HG03565 (cell line): Measurements from ENCODE around the gene PPP1R11.
"Not testable (repeated sequence)": the region's sequence is repeated elsewhere in the genome, so short reads cannot be mapped to it uniquely, and the experiment has no call there.

Experiments
- ATAC-seq: cut with Tn5 transposase; IDR thresholded peaks from one replicate; pipeline ENCODE4 v1.9.1; 2021; ENCODE audit warnings: mild to moderate bottlenecking, moderate library complexity; ENCODE audit not compliant: unreplicated experiment

PPP1R11 gene, protein sequence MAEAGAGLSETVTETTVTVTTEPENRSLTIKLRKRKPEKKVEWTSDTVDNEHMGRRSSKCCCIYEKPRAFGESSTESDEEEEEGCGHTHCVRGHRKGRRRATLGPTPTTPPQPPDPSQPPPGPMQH

GRCh38 chr6:30066577-30067459 lies at the start of gene PPP1R11:
TSS of gene PPP1R11 (plus strand) at chr6:30067198. CDS start at chr6:30067411, 213 bp downstream.
- peak; percentile 85 for ATAC-seq

GRCh38 chr6:30019819-30020218 lies 47.2 kb upstream of the PPP1R11 start:
- no peak for ATAC-seq

- ATAC-seq: no peak
These were observed 46.4 kb upstream of the PPP1R11 start for GRCh38 chr6:30020626-30021025.

- ATAC-seq: no peak
These were observed 44.8 kb upstream of the PPP1R11 start for GRCh38 chr6:30022189-30022588.

GRCh38 chr6:30022712-30023111 lies 44.3 kb upstream of the PPP1R11 start:
- ATAC-seq: not testable (repeated sequence)

DNA sequence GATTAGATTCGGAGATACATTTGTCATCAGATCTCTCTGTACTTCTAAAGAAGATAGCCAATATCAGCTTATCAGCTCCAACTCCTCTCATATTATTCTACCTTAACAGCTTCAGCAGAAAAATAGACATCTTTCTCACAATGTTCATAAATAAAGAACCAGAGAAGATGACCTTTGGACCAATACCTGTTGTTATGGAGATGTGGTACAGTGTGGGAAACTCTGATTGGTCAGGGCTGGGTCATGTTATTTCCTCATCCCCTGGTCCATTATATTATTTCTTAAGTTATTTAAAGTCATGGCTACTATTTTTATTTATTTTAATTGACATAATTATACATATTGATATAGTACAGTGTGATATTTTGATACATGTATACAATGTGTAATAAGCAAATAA lies 41.8 kb upstream of the PPP1R11 start:
- no peak for ATAC-seq

DNA sequence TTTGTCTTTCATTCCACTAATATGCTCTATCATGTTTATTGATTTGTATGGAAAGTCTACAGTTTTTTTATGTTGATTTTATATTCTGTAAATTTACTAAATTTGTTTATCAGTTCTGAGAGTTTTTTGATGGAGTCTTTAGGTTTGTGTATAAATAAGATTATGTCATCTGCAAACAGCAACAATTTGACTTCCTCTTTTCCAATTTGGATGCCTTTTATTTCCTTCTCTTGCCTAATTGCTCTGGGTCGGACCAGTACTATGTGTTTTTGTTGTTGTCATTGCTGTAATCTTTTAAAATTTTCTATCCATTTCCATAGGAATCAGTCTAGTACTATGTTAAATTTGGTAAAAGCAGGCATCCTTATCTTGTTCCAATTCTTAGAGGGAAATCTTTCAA lies 37.4 kb upstream of the PPP1R11 start:
- ATAC-seq: no peak

GRCh38 chr6:30031381-30031780 lies 35.6 kb upstream of the PPP1R11 start:
- ATAC-seq: no peak

DNA sequence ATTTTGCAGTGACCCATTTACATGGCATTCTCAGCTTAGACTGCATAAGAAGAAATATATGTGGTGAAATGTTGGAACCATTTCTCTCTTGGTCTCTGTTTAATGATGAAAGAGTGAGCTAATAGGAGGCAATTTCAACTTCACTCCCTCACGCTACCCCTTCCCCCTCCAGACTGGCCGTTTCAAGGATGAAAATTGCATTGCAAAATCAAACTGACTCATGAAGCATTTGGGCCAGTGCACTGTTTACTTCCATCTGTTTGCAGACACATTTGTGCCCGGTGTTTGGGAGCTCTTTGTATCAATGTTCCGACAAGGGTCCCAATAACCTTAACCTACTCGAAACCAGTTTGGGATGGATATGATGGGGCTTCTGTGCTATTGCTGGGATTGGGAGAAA lies 33.6 kb upstream of the PPP1R11 start:
- ATAC-seq: not testable (repeated sequence)

DNA sequence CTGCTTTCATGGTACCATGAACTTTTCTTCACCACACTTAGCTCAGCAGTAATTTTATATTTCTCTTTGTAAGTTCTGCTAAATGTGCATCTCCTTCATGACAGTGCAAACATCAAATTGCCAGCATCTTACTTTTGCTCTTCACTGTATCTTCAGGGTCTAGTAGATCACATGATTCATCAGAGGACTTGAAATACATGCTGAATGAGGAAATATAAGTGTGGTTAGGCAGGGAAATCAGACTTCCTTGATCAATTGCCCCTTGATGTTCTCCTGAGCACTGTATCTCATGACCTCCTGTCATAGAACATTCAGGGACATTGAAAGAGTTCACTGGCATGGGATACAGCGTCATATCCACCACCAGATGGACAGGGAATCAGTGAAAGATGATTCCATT lies 31.2 kb upstream of the PPP1R11 start:
- no peak for ATAC-seq

DNA sequence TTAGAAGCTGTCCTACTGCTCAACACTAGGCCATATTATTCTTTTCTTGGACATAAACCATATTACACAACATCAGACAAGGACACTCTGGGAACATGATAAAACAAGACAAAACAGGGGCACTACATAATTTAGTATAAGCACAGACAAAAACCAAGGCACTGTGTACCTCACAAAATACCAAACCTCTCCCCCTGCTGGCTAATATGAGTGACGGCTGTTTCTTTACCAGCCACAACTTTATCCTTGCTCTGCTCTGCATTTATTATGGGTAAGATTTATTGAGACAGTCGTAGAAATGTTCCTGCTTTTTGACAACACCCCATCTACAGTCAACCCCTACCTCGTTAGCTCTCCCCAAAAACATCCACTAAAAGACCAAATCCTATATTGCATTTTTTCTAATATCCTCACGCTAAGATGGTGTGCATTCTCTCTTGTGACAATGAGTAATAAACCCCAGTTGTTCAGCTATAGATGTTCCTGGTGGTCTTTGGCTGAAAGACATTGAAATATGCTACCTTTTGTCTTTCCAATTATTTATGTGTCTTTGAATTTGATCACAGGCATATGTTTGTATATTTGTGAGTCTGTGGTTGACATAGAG lies 29.7 kb upstream of the PPP1R11 start:
- no peak for ATAC-seq

DNA sequence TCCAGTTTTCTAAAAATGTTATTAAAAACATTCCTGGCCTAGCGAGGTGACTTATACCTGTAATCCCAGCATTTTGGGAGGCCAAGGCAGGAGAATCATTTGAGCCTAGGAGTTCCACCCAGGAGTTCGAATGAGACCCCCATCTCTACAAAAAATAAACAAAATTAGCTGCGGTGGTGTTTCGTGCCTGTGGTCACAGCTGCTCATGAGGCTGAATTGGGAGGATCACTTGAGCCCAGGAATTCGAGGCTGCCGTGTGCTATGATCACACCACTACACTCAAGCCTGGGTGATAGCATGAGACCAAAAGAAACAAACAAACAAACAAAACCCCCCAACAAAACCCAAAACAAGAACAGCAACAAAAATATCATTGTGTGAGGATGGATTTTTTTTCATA lies 25.8 kb upstream of the PPP1R11 start:
- ATAC-seq: no peak

DNA sequence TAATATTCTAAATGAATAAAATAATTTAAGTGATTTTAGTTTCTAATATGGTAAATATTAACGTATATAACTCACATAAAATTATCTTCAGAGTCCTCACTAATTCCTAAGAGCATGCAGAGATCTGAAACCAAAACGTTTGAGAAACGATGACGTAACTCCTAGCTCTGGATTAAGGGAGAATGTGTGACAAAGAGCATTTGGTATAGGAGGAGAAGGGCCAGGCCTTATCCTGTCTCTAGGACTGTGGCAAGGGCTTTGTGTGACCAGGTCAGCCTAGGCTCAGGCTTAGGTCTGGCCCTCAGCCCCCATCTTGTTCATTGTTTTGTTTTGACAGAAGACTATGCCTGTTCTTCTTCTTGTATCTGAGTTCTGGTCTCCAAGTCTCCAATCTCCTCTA lies 25.2 kb upstream of the PPP1R11 start:
- ATAC-seq: no peak

- no peak for ATAC-seq
These were observed 24.5 kb upstream of the PPP1R11 start for GRCh38 chr6:30042476-30042875.

- no peak for ATAC-seq
These were observed 24.1 kb upstream of the PPP1R11 start for GRCh38 chr6:30042914-30043313.

DNA sequence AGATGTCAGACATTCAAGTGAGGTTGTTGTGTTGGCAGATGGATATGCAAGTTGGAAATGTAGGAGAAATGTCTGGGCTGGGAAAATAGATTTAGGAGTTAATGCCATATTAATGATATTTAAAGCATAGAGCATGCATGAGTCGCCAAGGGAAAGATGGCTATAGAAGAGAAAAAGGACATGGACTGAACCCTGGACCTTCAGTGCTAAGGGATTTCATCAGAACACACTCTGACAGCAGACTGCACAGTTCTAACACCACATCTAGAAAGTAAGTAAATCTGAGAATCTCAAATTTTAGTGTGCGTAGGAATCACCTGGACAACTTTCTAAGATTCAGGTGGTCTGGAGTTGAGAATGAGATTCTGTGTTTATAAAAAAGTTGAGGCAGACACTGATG lies 23.3 kb upstream of the PPP1R11 start:
- no peak for ATAC-seq

DNA sequence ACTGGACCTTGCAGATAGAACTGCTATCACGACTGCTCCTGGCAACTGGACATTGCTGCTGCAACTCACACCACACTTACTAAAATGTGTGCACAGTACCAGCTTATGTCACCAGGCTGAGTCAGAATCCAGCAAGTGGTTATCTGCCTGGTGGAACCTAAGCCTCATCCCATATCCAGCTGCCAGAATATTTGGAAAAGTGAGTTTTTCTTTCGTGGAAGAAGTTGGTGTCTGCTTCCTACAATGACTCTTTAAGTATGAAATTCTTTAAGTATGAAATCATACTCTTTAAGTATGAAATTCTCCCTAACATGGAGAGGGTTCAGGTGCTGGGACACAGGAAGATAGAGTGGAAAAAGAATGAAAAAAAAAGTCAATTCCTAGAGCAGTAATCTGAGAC lies 22.4 kb upstream of the PPP1R11 start:
- no peak for ATAC-seq

GRCh38 chr6:30047220-30047619 lies 19.8 kb upstream of the PPP1R11 start:
- no peak for ATAC-seq

- ATAC-seq: no peak
These were observed 13.3 kb upstream of the PPP1R11 start for GRCh38 chr6:30053682-30054081.

DNA sequence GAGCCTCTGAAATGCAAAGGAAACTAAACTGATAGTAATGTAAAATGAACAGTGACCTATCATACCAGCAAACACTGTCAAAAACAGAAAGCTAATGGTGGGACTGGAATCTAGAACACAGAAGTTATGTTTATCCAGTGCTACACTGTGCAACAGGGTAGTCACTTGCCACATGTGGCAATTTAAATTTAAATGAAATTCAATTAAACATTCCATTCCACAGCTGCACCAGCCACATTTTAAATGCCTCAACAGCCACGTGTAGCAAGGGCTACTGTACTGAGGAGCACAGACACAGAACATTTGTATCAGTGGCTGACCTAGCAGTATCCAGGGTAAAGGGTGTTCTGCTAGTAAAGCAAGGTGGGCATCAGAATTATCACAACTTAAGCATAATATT lies 11.5 kb upstream of the PPP1R11 start:
- ATAC-seq: no peak

GRCh38 chr6:30060606-30061091 lies 6.3 kb upstream of the PPP1R11 start:
- no peak for ATAC-seq
